H9 (cell line): ENCODE results near the gene BCLAF1. TPM values are rescaled to one million over a fixed set of nuclear protein-coding genes. Genes with fewer than 3 reads are reported as not detected.

ENCODE experiments used
- DNase-seq: peaks from one replicate; pipeline ENCODE4 v3.0.0-alpha.2; 2017
- H2AFZ ChIP-seq: one replicate; pipeline ENCODE4 v1.6.1; 2013; ENCODE audit warnings: mild to moderate bottlenecking, low read length, control low read depth, moderate library complexity
- H2AK5ac ChIP-seq: 2 replicates; pipeline ENCODE4 v1.6.1; 2013; ENCODE audit warnings: low read length, control low read depth, mixed read lengths; ENCODE audit not compliant: insufficient read length
- H2BK120ac ChIP-seq: one replicate; pipeline ENCODE4 v1.6.1; 2013; ENCODE audit warnings: low read depth, mild to moderate bottlenecking, low read length, control low read depth, inconsistent platforms; ENCODE audit not compliant: poor library complexity, severe bottlenecking
- H2BK12ac ChIP-seq: 2 replicates; pipeline ENCODE4 v1.6.1; 2013; ENCODE audit warnings: low read length, control low read depth, mixed read lengths, low read depth; ENCODE audit not compliant: insufficient read length
- H2BK15ac ChIP-seq: 2 replicates; pipeline ENCODE4 v1.6.1; 2013; ENCODE audit warnings: low read depth, low read length, control low read depth
- H2BK20ac ChIP-seq: one replicate; pipeline ENCODE4 v1.6.1; 2013; ENCODE audit warnings: low read depth, mild to moderate bottlenecking, low read length, control low read depth, inconsistent platforms; ENCODE audit not compliant: poor library complexity, severe bottlenecking
- H2BK5ac ChIP-seq: 2 replicates; pipeline ENCODE4 v1.6.1; 2013; ENCODE audit warnings: low read length, control low read depth, mixed read lengths; ENCODE audit not compliant: insufficient read length
- H3K14ac ChIP-seq: 2 replicates; pipeline ENCODE4 v1.6.1; 2013; ENCODE audit warnings: low read length, control low read depth; ENCODE audit not compliant: insufficient read depth
- H3K18ac ChIP-seq: 2 replicates; pipeline ENCODE4 v1.6.1; 2013; ENCODE audit warnings: low read depth, mild to moderate bottlenecking, mixed read lengths, low read length, control low read depth; ENCODE audit not compliant: insufficient read length
- H3K23ac ChIP-seq: 2 replicates; pipeline ENCODE4 v1.6.1; 2013; ENCODE audit warnings: low read length, control low read depth, mixed read lengths, low read depth; ENCODE audit not compliant: insufficient read length
- H3K23me2 ChIP-seq: 2 replicates; pipeline ENCODE4 v1.6.1; 2013; ENCODE audit warnings: low read depth, mild to moderate bottlenecking, mixed read lengths, low read length, control low read depth; ENCODE audit not compliant: insufficient read length, poor library complexity, severe bottlenecking
- H3K27ac ChIP-seq: 2 replicates; pipeline ENCODE4 v1.5.1; 2013; ENCODE audit warnings: low read length, control low read depth, mixed read lengths, low read depth; ENCODE audit not compliant: insufficient read length
- H3K27me3 ChIP-seq: 2 replicates; pipeline ENCODE4 v1.6.1; 2013; ENCODE audit warnings: low read length, control low read depth, inconsistent platforms; ENCODE audit not compliant: insufficient read depth
- H3K4ac ChIP-seq: 2 replicates; pipeline ENCODE4 v1.6.1; 2013; ENCODE audit warnings: low read depth, mild to moderate bottlenecking, control low read depth, inconsistent platforms, low read length, moderate library complexity
- H3K4me1 ChIP-seq: 2 replicates; pipeline ENCODE4 v1.6.1; 2013; ENCODE audit warnings: low read length, control low read depth, inconsistent platforms; ENCODE audit not compliant: insufficient read depth
- H3K4me2 ChIP-seq: 2 replicates; pipeline ENCODE4 v1.6.1; 2013; ENCODE audit warnings: low read length, control low read depth, mixed read lengths; ENCODE audit not compliant: insufficient read length, insufficient read depth
- H3K56ac ChIP-seq: 2 replicates; pipeline ENCODE4 v1.6.1; 2013; ENCODE audit warnings: low read depth, mild to moderate bottlenecking, mixed read lengths, low read length, control low read depth; ENCODE audit not compliant: insufficient read length
- H3K79me1 ChIP-seq: 2 replicates; pipeline ENCODE4 v1.6.1; 2013; ENCODE audit warnings: low read depth, mild to moderate bottlenecking, moderate library complexity, low read length, control low read depth, inconsistent platforms; ENCODE audit not compliant: insufficient read depth, poor library complexity, severe bottlenecking
- H3K79me2 ChIP-seq: 2 replicates; pipeline ENCODE4 v1.6.1; 2013; ENCODE audit warnings: low read length, control low read depth, inconsistent platforms; ENCODE audit not compliant: insufficient read depth
- H3K9ac ChIP-seq: 2 replicates; pipeline ENCODE4 v1.6.1; 2013; ENCODE audit warnings: low read length, control low read depth, mixed read lengths; ENCODE audit not compliant: insufficient read length; ENCODE audit errors: extremely low read depth
- H3K9me3 ChIP-seq: one replicate; pipeline ENCODE4 v1.6.1; 2013; ENCODE audit warnings: low read depth, low read length, inconsistent platforms; ENCODE audit not compliant: control insufficient read depth
- H3T11ph ChIP-seq: one replicate; pipeline ENCODE4 v1.6.1; 2013; ENCODE audit warnings: mild to moderate bottlenecking, low read length, control low read depth, inconsistent platforms
- H4K20me1 ChIP-seq: one replicate; pipeline ENCODE4 v1.6.1; 2013; ENCODE audit not compliant: control insufficient read depth, insufficient read length, insufficient read depth
- H4K5ac ChIP-seq: 2 replicates; pipeline ENCODE4 v1.6.1; 2013; ENCODE audit warnings: low read depth, mild to moderate bottlenecking, mixed read lengths, low read length, control low read depth; ENCODE audit not compliant: insufficient read length
- H4K8ac ChIP-seq: replicated peaks from 2 replicates; pipeline ENCODE4 v1.6.1; 2013; ENCODE audit warnings: low read length, control low read depth, mixed read lengths, low read depth; ENCODE audit not compliant: insufficient read length
- H4K91ac ChIP-seq: 2 replicates; pipeline ENCODE4 v1.6.1; 2013; ENCODE audit warnings: low read depth, mild to moderate bottlenecking, moderate library complexity, mixed read lengths, low read length, control low read depth; ENCODE audit not compliant: insufficient read length
- H3K27ac Mint-ChIP-seq, 3 experiments: 2 replicates in 2 of 3; 3 replicates in 1 of 3; pipeline ENCODE4 v1.8.0; 2020 to 2021; ENCODE audit warnings: mixed read lengths in 3 of 3, mild to moderate bottlenecking in 1 of 3, moderate library complexity in 1 of 3
- H3K27me3 Mint-ChIP-seq: 2 replicates; pipeline ENCODE4 v1.8.0; 2021; ENCODE audit warnings: low read depth, mild to moderate bottlenecking, moderate library complexity, mixed read lengths
- H3K36me3 Mint-ChIP-seq, 3 experiments: 2 replicates in 2 of 3; 3 replicates in 1 of 3; pipeline ENCODE4 v1.8.0; 2020 to 2021; ENCODE audit warnings: low read depth in 3 of 3, mixed read lengths in 3 of 3; ENCODE audit not compliant: insufficient read depth in 1 of 3
- H3K4me1 Mint-ChIP-seq, 2 experiments: 2 replicates each; pipeline ENCODE4 v1.8.0; 2020; ENCODE audit warnings: mixed read lengths in 2 of 2
- H3K4me3 Mint-ChIP-seq, 2 experiments: 2 replicates in 1 of 2; 3 replicates in 1 of 2; pipeline ENCODE4 v1.8.0; 2020 to 2021; ENCODE audit warnings: mild to moderate bottlenecking in 2 of 2, mixed read lengths in 2 of 2, moderate library complexity in 1 of 2
- H3K9me3 Mint-ChIP-seq, 2 experiments: 2 replicates in 1 of 2; 3 replicates in 1 of 2; pipeline ENCODE4 v1.8.0; 2020; ENCODE audit warnings: mild to moderate bottlenecking in 2 of 2, mixed read lengths in 2 of 2, moderate library complexity in 1 of 2
- CTCF ChIP-seq: fragments of 200-600 bp; sonication (generic); conservative IDR thresholded peaks from 3 replicates; pipeline ENCODE4 v1.8.0; 2021; ENCODE audit warnings: antibody characterized with exemption, mild to moderate bottlenecking
- WGBS: extraction: QIAGEN DNeasy Blood & Tissue Kit; methylation state at CpG from one replicate; pipeline ENCODE4 v1.1.7; 2013; ENCODE audit warnings: missing lambda C conversion rate, low lambda C conversion rate, mixed read lengths; ENCODE audit not compliant: insufficient read length; ENCODE audit errors: extremely low coverage; 5-methylcytosine and 5-hydroxymethylcytosine counted together
- total RNA-seq: library from RNA; stranded (reverse); gene quantifications from 2 replicates; pipeline ENCODE4 v1.2.1, GENCODE V29; 2021

BCLAF1 gene
- total RNA-seq, 1 experiment from 2014 or later = 257 TPM

- H4K5ac ChIP-seq = no peak overlapping the region
- Mint-ChIP-seq H3K36me3 (peaks cover 0 to 13% (median 7%) of the 10 kb centered on the region in 3 experiments; a peak in 3 of 7 replicates), H3K27ac (no peak overlapping the region), H3K27me3 (no peaks in the 10 kb centered on the region), H3K9me3 (peaks cover 0 to 4% of the 10 kb centered on the region in 2 experiments; a peak in 2 of 5 replicates), H3K4me3 (no peak overlapping the region), H3K4me1 (no peaks in the 10 kb centered on the region)
- no peak overlapping the region for H2BK20ac ChIP-seq
- H2BK12ac ChIP-seq = no peak overlapping the region
- H3K27ac ChIP-seq = no peak overlapping the region
- H2BK15ac ChIP-seq = no peak overlapping the region
- H3K18ac ChIP-seq = no peak overlapping the region
- H3K23me2 ChIP-seq = no peaks in the 10 kb centered on the region
- peak; percentile 36 for DNase-seq
- no peaks in the 10 kb centered on the region for H4K20me1 ChIP-seq
- no peak overlapping the region for H2BK5ac ChIP-seq
- H3K23ac ChIP-seq = no peak overlapping the region
- TF ChIP-seq CTCF = peak; percentile 100
- H3K79me2 ChIP-seq = no peaks in the 10 kb centered on the region
- no peak overlapping the region for H4K8ac ChIP-seq
- H3K4me1 ChIP-seq = no peaks in the 10 kb centered on the region
- WGBS = no CpG with 5 or more reads among the region's 12 CpGs
- H3K79me1 ChIP-seq = no peaks in the 10 kb centered on the region
- no peak overlapping the region for H3T11ph ChIP-seq
- H3K9me3 ChIP-seq = no peaks in the 10 kb centered on the region
- no peak overlapping the region for H3K9ac ChIP-seq
- no peak overlapping the region for H2AFZ ChIP-seq
- H2BK120ac ChIP-seq = no peak overlapping the region
- no peak overlapping the region for H3K14ac ChIP-seq
- H3K27me3 ChIP-seq = no peaks in the 10 kb centered on the region
- H2AK5ac ChIP-seq = no peak overlapping the region
- H4K91ac ChIP-seq = no peak overlapping the region
- no peak overlapping the region for H3K4ac ChIP-seq
- no peak overlapping the region for H3K4me2 ChIP-seq
- no peak overlapping the region for H3K56ac ChIP-seq
These were observed 63.5 kb downstream of the BCLAF1 start for GRCh38 chr6:136226027-136226673.
